Left kidney (tissue), 2 donors: ENCODE measurements around the gene PLA2G4D. TPM values are rescaled to one million over a fixed set of nuclear protein-coding genes. Genes with fewer than 3 reads are reported as not detected.

Source experiments
- DNase-seq: peaks from one replicate; pipeline ENCODE4 v3.0.0-alpha.2; 2013
- polyA plus RNA-seq: library from polyadenylated mRNA; unstranded; fragments of 120-200 nt; gene quantifications from one replicate; pipeline ENCODE4 v1.2.1, GENCODE V29; 2013; ENCODE audit not compliant: insufficient read length

Gene PLA2G4D
- polyA plus RNA-seq, 1 donor, result 0.07 TPM

DNA sequence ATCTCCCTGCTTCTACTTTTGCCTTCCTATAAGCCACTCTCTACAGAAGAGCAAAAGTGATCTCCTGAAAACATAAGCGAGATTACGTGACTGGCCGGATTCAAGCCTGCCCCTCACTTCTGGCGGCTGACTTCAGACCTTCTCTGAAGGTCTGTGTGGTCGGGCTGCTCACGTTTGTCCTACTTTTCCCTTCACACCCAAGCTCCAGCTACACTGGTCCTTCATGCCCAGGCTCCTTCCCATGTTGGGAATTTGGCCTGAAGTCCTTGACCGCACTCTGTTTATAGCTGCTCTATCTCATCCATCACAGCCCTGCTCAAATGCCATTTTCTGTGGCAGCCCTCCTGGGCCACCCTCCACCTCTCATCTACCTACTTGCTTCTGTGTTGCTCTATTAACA is 66.8 kb downstream of the PLA2G4D start:
- DNase-seq, result no peak

DNA sequence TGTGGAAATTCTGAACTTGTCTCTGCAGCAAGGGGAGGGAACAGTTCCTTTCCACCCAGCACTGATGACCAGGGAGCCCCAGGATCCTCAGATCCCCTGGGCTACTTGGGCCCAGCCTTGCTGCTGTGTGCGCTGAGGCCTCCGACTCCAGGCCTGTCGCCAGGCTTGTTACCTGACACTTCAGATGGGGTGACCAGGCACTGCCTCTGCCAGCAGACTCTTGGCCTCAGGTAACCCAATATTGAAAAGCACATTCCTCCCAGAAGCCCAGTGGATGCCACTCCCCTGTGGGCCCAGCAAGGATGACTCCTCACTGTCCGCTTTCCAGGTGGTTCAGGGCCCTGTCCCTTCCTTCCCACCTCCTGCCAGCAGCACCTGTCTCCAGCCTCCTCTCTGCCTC is 70.1 kb downstream of the PLA2G4D start:
- DNase-seq, result no peak

DNA sequence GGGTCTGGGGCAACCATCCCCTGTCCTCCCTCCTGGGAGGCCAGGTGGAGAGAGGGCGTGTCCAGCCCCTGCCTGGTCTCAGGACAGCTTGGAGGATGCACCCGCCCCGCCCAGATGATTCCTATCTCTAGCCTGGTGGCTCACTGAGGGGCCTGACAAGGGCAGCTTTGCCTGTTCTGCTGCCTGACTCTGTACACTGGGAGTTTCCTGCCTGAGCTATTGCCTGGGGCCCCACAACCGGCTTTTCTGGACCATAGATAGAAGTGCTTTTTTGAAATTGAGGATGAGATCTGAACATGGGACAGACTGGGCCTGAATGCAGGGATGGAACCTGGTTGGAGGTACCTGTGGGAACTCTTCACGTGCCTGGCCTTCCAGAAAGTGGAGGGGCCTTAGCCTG is 72.8 kb downstream of the PLA2G4D start:
- DNase-seq, result no peak

DNA sequence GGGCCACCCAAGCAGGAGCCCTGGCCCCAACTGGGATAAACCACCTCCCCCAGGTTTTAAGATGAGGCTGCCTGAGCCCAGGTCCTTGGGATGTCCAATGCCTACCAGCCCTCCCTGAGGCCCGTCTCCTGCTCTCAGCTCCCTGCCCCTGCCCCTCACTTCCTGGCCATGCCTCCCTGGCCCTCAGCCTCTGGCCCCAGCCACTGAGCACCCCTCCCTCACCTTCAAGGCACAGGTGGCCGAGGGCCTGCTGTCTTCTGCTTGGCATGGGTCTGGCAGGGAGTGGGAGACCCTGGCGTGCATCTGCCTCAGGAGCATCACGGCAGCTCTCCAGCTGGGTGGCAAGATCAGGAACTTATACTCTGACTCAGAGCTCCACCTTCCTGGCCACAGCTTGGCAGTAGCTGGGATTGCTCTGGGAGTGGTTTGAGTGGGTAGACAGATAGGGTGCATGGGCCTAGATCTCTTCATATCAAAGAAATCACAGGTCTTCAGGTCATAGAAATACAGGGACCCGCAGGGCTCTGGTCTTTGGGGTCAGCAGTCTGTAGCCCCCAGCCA is 73.6 kb downstream of the PLA2G4D start, which contains the start of gene PLA2G4E:
PLA2G4E (minus strand) TSS at position 330 of the 561 bp plus-strand sequence; CDS start at position 318, 12 bp downstream.
- DNase-seq, result no peak

DNA sequence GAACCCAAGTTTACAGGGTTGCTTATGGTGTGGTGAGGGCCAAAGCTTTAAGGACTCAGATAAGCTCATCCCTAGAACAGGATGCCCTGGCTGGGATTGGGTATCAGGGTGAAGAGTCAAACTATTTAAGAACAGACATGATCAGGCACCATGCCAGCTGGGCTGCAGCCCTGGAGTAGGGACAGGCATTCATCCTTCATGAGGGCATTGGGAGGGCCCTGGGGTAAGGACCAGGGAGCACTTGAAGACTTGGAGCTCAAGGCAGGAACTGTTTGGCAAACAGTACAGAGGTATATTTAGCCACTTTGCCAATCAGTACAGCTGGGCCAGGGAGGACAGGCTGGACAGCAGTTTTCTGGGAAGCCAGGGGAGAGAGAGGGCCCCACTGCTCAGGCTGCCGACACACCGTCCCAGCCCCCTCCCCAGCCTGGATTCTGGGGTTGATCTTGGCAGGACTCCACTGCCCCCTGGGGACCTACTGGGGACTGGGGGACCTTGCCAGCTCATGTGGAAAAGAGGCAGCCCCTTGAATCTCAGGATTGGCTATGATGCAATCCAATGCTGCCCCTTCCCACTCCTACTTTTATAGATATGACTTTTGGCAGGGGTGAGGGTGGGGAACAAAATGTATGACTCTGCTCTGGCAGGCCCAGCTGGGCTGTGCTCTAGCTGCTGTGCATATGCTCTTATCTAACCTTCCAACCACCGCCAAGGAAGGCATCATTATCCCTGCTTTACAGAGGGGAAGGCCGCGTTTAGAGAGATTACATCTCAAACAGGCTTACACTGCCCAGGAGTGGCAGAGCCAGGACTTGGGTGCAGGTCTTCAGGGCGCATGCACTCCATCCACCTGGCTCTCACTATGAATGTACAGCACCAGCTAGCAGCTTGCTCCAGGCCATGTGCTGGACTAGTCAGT is 75.8 kb downstream of the PLA2G4D start:
- DNase-seq, result no peak

Other genes with a start within 250 kb of the PLA2G4D start
- 2.8 TPM for gene SPTBN5, start 200.5 kb downstream of the PLA2G4D start, polyA plus RNA-seq
- gene EHD4, start 122.0 kb downstream of the PLA2G4D start, polyA plus RNA-seq, result 13.2 TPM
- gene PLA2G4E, start 73.5 kb downstream of the PLA2G4D start, polyA plus RNA-seq, result not detected
- 25.0 TPM for gene PLA2G4F, start 62.1 kb upstream of the PLA2G4D start, polyA plus RNA-seq
- 98.5 TPM for gene VPS39, start 113.7 kb upstream of the PLA2G4D start, polyA plus RNA-seq
- gene GANC, start 178.6 kb upstream of the PLA2G4D start, polyA plus RNA-seq, result 37.1 TPM
- gene TMEM87A, start 178.9 kb upstream of the PLA2G4D start, polyA plus RNA-seq, result 68.5 TPM